Right lobe of liver (tissue), 4 donors: ENCODE results near the gene OSBPL10.

Source experiments
- CTCF ChIP-seq, 4 donors: fragments of 200-600 bp in 3 of 4; fragments of 450-650 bp in 1 of 4; IDR thresholded peaks; one replicate each; pipeline versions ENCODE4 v1.5.1 to v1.8.0; 2016 to 2022; ENCODE audit warnings: antibody characterized with exemption in 4 of 4, mild to moderate bottlenecking in 2 of 4
- POLR2A ChIP-seq: fragments of 450-650 bp; IDR thresholded peaks from one replicate; pipeline ENCODE4 v1.6.1; 2017; ENCODE audit warnings: antibody characterized with exemption, mild to moderate bottlenecking
- donor health status: DM: no; HTN: no; CAD: no.
- donor health status: DM: no; HTN: no; CAD: no.
- donor health status: DM: no; HTN: yes; CAD: no.

- TF ChIP-seq POLR2A (no peak), CTCF (IDR thresholded peaks at IDR 0.05) (no peak)
Observed at GRCh38 chr3:31636049-31636448, 345.0 kb downstream of the OSBPL10 start.
